MCF 10A (cell line): ENCODE measurements around the gene TPP1. TPM values are rescaled to one million over a fixed set of nuclear protein-coding genes. Genes with fewer than 3 reads are reported as not detected.

Experiments used
- BruUV-seq: library from RNA; stranded (reverse); fragments of 400-500 nt; replicated peaks from 2 replicates; lab custom pipeline; 2021; lab: Mats Ljungman, UMichigan
- CTCF ChIA-PET: fragments of 300-600 bp; sonication (Branson Sonifier 250); formaldehyde crosslinking; extraction: SDS; loops from one replicate; lab custom pipeline; 2021; ENCODE audit warnings: antibody characterized with exemption, inconsistent platforms; lab: Yijun Ruan, JAX
- POLR2A ChIA-PET: fragments of 300-600, 350-650 bp; sonication (Branson Sonifier 250); formaldehyde crosslinking; extraction: SDS; loops from one replicate; lab custom pipeline; 2020; ENCODE audit warnings: antibody characterized with exemption, inconsistent platforms; lab: Yijun Ruan, JAX
- DNase-seq: peaks from one replicate; pipeline ENCODE4 v3.0.0-alpha.2; 2018; ENCODE audit not compliant: unreplicated experiment
- H3K27ac Mint-ChIP-seq: one replicate; pipeline ENCODE4 v1.8.0; 2022; ENCODE audit warnings: mild to moderate bottlenecking, low read depth, mixed read lengths; ENCODE audit not compliant: unreplicated experiment
- H3K27me3 Mint-ChIP-seq: one replicate; pipeline ENCODE4 v1.8.0; 2022; ENCODE audit warnings: mixed read lengths; ENCODE audit not compliant: insufficient read depth, unreplicated experiment
- H3K36me3 Mint-ChIP-seq: one replicate; pipeline ENCODE4 v1.8.0; 2022; ENCODE audit warnings: mild to moderate bottlenecking, moderate library complexity, mixed read lengths; ENCODE audit not compliant: insufficient read depth, unreplicated experiment
- H3K4me1 Mint-ChIP-seq: one replicate; pipeline ENCODE4 v1.8.0; 2022; ENCODE audit warnings: mixed read lengths; ENCODE audit not compliant: insufficient read depth, unreplicated experiment
- H3K4me3 Mint-ChIP-seq: one replicate; pipeline ENCODE4 v1.8.0; 2022; ENCODE audit warnings: mild to moderate bottlenecking, moderate library complexity, mixed read lengths; ENCODE audit not compliant: unreplicated experiment
- H3K9me3 Mint-ChIP-seq: one replicate; pipeline ENCODE4 v1.8.0; 2022; ENCODE audit warnings: mixed read lengths; ENCODE audit not compliant: unreplicated experiment
- intact Hi-C: fragments of 100-400 bp; cut with micrococcal nuclease; formaldehyde crosslinking; loops from 2 replicates; pipeline ENCODE4 v1.14.1; 2022
- total RNA-seq: library from RNA; stranded (reverse); gene quantifications from 2 replicates; pipeline ENCODE4 v1.2.3, GENCODE V29; 2022
- TF ChIP-seq, protein P1 (sequence below): fragments of 200-600 bp; IDR thresholded peaks from one replicate; pipeline ENCODE4 v1.8.0; 2022; ENCODE audit warnings: antibody characterized with exemption, mild to moderate bottlenecking; ENCODE audit not compliant: unreplicated experiment

The TPP1 gene
- total RNA-seq, 1 experiment from 2014 or later: 26.9 TPM

DNA sequence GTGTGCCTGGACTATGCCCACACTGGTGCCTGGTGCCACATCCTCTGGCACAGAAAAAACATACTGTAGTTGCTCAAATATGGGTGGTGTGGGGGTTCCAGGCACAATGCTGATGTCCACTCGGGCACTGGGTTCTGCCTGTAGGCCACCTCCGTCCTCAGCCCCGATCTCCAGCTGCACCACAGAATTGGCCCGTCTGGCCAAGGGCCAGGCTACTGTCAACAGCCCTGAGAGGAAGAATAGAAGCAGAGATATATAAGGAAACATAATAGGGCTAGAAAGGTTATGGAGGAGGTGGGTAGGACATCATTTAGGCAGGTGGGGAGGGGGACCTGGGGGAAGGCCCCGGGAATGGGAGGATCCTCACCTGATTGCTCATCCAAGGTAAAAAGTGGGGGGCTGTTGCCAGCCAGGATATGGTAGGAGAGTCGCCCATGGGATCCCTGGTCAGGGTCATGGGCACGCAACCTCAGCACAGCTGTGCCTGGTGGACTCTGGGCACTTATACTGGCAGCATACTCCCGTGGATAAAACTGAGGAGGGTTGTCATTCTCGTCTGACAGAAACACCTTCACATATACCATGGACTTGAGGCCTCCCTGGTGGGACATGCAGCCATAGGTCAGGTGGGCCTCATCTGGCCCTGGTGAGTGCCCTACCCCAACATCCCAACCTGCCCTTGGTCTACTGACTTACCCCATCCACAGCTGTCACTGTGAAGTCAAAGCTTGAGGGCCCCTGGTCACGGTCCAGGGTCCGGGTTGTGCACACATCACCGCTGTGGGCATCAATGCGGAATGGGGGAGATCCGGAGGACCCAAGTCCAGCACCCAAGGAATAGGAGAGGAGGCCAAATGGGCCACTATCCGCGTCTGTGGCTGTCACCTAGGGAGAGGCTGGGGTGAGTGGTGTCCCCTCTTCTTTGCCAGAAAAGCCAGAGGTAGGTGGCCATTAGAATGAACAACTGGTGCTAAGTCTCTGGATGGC, 14.5 kb upstream of the TPP1 start:
- intact Hi-C loops: no loop called here
- no peak overlapping the region for H3K4me3 Mint-ChIP-seq
- H3K27me3 Mint-ChIP-seq: no peaks in the 10 kb centered on the region
- POLR2A ChIA-PET: no interaction called here
- no peaks in the 10 kb centered on the region for H3K9me3 Mint-ChIP-seq
- no peak overlapping the region for H3K27ac Mint-ChIP-seq
- H3K4me1 Mint-ChIP-seq: no peaks in the 10 kb centered on the region
- DNase-seq: no peak
- TF ChIP-seq, protein P1, sequence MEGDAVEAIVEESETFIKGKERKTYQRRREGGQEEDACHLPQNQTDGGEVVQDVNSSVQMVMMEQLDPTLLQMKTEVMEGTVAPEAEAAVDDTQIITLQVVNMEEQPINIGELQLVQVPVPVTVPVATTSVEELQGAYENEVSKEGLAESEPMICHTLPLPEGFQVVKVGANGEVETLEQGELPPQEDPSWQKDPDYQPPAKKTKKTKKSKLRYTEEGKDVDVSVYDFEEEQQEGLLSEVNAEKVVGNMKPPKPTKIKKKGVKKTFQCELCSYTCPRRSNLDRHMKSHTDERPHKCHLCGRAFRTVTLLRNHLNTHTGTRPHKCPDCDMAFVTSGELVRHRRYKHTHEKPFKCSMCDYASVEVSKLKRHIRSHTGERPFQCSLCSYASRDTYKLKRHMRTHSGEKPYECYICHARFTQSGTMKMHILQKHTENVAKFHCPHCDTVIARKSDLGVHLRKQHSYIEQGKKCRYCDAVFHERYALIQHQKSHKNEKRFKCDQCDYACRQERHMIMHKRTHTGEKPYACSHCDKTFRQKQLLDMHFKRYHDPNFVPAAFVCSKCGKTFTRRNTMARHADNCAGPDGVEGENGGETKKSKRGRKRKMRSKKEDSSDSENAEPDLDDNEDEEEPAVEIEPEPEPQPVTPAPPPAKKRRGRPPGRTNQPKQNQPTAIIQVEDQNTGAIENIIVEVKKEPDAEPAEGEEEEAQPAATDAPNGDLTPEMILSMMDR: no peak
- CTCF ChIA-PET: interaction anchor here (0.6 kb wide), 1 partner anchor 1374 kb away, joined by 3 read pairs; no protein-coding TSS in a partner anchor
- H3K36me3 Mint-ChIP-seq: no peaks in the 10 kb centered on the region
- no TSS peak for BruUV-seq

DNA sequence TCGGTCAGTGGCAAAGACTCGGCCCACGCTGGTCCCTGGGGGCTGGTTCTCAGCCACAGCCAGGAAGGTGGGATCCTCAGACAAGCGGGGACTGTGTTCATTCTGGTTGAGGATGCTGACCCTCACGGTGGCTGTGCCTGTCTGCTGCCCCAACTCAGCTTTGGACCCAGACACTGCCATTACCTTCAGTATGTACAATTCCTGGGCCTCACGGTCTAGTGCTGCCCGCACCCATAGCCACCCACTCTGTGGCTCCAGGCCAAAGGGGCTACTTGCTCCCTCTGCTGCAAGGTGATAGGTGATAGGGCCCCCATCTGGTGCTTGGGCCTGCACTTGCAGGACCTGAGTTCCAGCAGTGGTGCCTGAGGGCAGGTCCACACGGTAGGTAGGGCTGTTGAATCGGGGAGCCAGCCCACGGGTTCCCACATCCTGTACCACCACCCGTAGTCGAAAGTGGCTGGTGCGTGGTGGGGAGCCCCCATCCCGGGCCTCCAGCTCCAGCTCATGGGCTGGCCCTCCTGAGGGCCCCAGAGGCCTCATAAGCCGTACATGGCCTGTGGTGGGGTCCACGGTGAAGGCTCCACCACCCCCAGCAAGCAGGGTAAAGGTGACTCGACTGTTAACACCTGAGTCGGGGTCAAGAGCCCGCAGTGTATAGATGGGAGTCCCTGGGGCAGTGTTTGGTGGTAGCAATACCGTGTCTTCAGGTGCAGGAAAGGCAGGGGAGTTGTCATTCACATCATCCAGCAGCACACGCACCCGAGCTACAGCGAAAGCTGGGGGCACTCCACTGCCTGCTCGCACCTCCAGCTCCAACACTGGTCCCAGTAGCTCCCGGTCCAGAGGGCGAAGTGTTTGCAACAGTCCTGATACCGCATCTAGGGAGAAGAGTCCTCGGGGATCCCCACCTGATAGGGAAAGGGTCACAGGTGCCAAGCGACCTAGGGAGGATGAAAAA, 13.2 kb upstream of the TPP1 start:
- POLR2A ChIA-PET: interaction anchor here (0.6 to 1.3 kb wide), 4 partner anchors 20 to 1995 kb away, joined by 3 to 4 read pairs (median 3); partner anchors contain the start of genes MRPL17 and TAF10
- no TSS peak for BruUV-seq
- intact Hi-C loops: no loop called here
- CTCF ChIA-PET: interaction anchor here (1.0 to 1.1 kb wide), 2 partner anchors 105 to 123 kb away, joined by 4 to 5 read pairs; no protein-coding TSS in a partner anchor
- no peak for DNase-seq
- H3K36me3 Mint-ChIP-seq: no peaks in the 10 kb centered on the region
- no peaks in the 10 kb centered on the region for H3K4me1 Mint-ChIP-seq
- no peak overlapping the region for H3K4me3 Mint-ChIP-seq
- H3K9me3 Mint-ChIP-seq: no peaks in the 10 kb centered on the region
- no peak overlapping the region for H3K27ac Mint-ChIP-seq
- TF ChIP-seq, protein P1: no peak
- no peaks in the 10 kb centered on the region for H3K27me3 Mint-ChIP-seq

DNA sequence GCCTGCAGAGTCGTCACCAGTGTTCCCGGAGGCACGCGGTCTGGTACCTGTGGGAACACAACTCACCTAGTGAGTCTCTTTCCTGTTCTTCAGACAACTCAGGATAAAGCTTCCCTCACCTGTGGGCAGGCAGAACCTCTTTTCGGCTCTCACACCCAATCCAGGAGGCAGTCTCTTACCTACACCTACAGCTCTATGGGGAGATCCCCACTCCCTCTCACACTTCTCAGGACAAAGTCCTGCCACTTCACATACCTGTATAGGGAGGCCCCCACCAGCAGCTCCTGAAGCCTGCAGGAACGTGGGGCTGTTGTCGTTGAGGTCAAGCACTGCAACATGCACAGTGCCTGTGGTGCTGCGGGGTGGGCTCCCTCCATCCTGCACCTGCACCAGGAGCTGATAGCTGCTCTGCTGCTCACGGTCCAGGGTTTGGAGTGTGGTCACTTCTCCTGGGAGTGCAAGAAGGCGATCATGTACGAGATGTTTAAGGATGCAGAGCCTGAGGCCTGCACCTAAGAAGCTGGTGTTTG, 12.2 kb upstream of the TPP1 start:
- no peaks in the 10 kb centered on the region for H3K27me3 Mint-ChIP-seq
- BruUV-seq: no TSS peak
- intact Hi-C loops: no loop called here
- H3K27ac Mint-ChIP-seq: no peak overlapping the region
- no peaks in the 10 kb centered on the region for H3K4me1 Mint-ChIP-seq
- TF ChIP-seq, protein P1: no peak
- POLR2A ChIA-PET: interaction anchor here (0.8 to 1.3 kb wide), 3 partner anchors 19 to 52 kb away, joined by 3 to 4 read pairs (median 3); partner anchors contain the start of genes MRPL17 and TAF10
- no peaks in the 10 kb centered on the region for H3K9me3 Mint-ChIP-seq
- DNase-seq: no peak
- CTCF ChIA-PET: interaction anchor here (0.6 to 1.2 kb wide), 3 partner anchors 71 to 736 kb away, joined by 3 to 5 read pairs (median 4); no protein-coding TSS in a partner anchor
- H3K4me3 Mint-ChIP-seq: no peak overlapping the region
- H3K36me3 Mint-ChIP-seq: no peaks in the 10 kb centered on the region
